HG03039 (cell line): Measurements from ENCODE around the gene COL23A1.
"Not testable (repeated sequence)": the region's sequence is repeated elsewhere in the genome, so short reads cannot be mapped to it uniquely, and the experiment has no call there.

Experiments used
- ATAC-seq: cut with Tn5 transposase; IDR thresholded peaks from one replicate; pipeline ENCODE4 v1.9.1; 2021; ENCODE audit warnings: mild to moderate bottlenecking, moderate library complexity; ENCODE audit not compliant: unreplicated experiment

The COL23A1 gene

DNA sequence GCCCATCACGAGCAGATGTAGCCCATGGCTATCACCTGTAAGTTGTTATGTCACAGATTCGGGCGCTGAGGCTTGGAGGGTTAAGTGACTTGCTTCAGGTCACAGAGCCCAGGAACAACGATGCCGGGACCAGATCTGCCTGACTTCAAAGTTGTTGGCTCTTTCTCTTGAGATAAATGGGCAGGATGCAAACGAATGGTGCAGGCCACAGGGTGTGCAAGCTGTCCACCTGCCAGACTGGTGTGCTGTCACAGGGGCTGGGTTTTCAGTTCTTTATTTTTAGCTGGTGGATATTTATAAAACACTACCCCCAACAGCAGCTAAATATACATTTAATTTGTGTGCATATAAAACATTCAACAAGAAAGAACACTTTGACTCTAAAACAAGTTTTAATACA lies 339.9 kb downstream of the COL23A1 start:
- no peak for ATAC-seq

GRCh38 chr5:178249191-178249989 lies 340.8 kb downstream of the COL23A1 start:
- ATAC-seq = no peak

- ATAC-seq = no peak
Measured at GRCh38 chr5:178248750-178249149, 341.4 kb downstream of the COL23A1 start.

- ATAC-seq = no peak
Measured at GRCh38 chr5:178247481-178248456, 342.4 kb downstream of the COL23A1 start.

- no peak for ATAC-seq
Measured at GRCh38 chr5:178246624-178247279, 343.4 kb downstream of the COL23A1 start.

DNA sequence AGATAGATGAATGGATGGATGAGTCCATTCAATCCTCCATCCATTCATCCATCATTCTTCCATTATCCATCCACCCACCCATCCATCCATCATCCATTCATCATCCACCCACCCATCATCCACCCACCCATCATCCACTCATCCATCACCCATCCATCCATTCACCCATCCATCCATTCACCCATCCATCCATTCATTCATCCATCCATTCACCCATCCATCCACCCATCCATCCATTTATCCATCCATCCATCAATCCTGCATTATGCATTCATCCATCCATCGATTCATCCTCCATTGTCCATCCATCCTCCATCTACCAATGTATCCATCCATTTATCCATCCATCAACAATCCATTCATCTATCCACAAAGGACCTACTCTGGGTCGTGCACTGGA lies 344.8 kb downstream of the COL23A1 start:
- no peak for ATAC-seq

DNA sequence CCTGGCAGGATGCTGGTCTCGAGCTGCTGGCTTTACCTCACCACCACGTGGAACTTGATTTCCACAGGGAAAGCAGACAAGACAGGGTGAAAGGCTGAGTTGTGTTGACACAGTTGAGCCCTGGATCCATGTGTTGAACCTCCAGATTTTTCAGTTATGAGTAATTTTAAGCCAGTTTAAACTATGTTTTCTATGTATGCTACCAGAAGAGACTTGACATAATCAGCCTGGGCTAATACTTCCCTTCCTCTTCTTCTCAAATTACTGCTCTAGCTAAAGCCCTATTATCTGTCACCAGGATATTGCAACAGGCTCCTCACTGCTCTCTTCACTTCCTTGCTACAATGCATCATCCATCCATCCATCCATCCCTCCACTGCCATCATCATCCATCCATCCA lies 345.6 kb downstream of the COL23A1 start:
- no peak for ATAC-seq

DNA sequence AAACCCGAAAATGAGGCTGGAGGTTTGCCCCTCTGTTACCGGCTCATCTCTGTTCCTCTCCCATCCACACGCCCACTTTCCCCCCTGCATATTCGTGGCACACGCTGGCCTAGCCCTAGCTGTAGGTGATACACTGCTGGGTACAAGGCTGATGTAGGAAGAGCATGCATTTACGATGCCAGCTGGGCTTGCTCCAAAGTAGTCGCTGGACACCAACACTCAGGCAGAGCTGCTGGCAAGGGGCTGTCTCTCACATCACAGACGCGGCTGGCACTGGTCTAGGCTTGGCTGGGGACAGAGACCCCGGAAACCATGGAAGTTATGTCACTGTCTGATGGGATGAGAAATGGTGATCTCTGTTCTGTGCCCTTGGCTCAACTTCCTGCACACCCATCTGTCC lies 347.8 kb downstream of the COL23A1 start:
- ATAC-seq = no peak

DNA sequence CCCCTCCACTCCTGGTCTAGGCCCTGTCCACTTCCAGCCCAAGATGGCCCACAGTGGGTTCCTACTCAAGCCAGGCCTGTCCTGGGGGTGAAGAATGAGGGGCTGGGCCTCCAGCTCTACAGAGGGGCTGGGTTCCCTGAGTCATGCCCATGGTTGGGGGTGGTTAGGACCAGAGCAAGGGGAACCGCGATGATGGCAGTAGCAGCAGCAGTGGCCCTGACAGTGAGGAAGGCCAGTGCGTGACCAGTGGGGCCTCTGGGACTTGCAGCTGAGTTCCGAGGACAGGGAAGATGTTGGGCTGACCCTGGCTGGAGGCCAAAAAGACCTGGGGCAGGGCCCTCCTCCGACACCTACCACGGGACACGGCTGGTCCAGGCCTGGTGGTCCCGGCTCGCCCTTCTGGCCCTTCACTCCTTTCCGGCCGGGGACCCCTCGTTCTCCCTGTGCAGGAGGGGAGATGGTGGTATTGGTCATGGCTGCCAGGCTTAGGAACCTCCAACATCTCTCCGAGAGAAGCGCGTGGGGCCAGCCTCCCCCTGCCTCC lies 348.4 kb downstream of the COL23A1 start:
- no peak for ATAC-seq

GRCh38 chr5:178241231-178241663 lies 348.9 kb downstream of the COL23A1 start:
- ATAC-seq = no peak

DNA sequence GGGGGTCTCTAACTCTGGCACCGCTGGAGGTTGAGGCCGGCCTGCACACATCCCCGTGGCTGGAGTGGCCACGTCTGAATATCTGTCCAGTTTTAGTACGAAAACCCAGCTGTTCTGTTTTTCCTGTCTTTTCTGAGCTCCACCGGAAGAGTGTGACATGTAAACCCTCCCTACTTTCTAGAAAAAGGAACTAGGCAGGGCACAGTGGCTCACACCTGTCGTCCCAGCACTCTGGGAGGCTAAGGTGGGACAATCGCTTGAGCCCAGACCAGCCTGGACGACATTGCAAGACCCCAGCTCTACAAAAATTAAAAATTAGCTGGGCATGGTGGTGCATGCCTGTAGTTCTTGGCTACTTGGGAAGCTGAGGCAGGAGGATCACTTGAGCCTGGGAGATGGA lies 349.4 kb downstream of the COL23A1 start:
- no peak for ATAC-seq

DNA sequence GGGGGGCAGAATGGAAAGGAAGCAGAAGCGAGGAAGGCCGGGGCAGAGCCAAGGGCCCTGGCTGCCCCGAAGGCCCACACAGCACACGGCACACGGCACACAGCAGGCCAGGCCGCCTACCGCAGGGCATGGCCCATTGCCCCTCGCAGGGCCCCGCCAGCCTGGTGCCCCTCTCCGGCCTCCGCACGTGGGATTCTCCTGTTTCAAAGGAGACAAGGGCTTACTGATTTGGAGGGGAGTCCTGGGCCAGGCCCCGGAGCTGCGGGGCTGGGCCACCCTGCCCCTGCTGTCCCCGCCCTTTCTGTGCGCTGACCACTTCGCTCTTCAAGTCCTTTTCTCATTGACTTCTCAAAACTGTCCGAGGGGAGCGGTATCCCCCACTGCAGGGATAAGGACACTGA lies 349.9 kb downstream of the COL23A1 start:
- no peak for ATAC-seq

DNA sequence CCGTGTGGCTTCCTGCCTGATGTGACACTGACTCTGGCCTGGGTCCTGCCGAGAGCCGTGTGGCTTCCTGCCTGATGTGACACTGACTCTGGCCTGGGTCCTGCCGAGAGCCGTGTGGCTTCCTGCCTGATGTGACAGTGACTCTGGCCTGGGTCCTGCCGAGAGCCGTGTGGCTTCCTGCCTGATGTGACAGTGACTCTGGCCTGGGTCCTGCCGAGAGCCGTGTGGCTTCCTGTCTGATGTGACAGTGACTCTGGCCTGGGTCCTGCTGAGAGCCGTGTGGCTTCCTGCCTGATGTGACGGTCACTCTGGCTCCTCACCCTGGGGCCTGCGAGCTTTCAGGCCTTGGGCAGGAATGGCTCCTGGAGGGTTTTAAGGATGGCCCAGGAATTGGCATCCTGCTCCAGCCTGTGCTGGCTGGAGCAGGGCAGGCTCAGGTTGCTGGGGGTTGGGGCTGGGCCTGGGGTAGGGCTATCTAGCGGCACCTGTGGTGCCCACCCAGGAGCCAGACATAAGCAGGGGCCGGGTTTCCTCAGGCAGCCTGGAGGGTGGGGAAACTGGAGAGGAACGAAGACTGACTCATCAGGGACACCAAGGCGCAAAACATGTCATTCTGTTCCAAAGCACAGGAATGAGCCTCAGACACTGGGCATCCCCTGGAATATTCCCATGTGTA lies 350.4 kb downstream of the COL23A1 start:
- not testable (repeated sequence) for ATAC-seq

- ATAC-seq = no peak
Measured at GRCh38 chr5:178238711-178239592, 351.2 kb downstream of the COL23A1 start.

GRCh38 chr5:178238313-178238635 lies 351.9 kb downstream of the COL23A1 start:
- ATAC-seq = no peak

DNA sequence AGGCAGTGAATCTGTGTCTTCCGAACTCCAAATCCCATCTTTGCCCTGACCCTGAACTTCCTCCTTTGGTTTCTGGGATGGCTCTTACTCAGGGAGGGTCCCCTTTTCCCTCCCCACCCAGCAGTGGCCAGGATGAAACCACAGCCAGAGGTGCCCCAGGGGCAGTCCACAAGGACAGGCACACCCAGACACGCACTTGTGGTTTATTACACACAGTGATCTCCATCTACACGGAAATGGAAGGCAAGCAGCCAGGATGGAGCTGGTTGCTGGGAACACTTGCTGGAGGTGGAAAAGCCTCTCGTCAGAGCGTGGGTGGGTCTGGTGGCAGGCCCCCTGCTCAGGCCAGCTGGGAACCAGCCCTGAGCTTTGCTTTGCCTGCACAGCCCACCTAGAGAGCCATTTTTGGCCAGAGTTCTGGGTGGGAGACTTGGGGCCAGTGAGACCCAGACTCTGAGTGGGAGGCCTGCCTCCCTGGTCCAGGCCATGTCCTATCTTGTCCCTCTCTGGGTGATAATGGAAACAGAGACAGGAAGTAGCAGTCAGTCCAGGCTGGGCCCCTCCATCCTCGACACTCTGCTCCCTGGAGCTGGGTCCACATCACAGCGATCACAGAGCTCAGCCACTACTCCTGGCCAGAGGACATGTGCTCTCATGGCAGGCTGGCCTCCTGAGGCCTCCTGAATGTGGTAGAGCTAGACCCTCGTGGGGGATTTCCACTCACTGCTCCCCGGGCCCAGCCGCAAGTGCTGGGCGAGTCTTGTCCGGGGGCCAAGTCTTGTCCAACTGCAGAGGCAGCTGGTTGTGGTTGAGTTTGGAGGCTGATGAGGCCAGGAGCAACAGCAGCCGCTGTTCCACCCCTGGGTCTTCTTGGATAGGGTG lies 352.5 kb downstream of the COL23A1 start:
- ATAC-seq = no peak

GRCh38 chr5:178236679-178237078 lies 353.5 kb downstream of the COL23A1 start:
- ATAC-seq = no peak

- ATAC-seq = no peak
Measured at GRCh38 chr5:178236126-178236525, 354.1 kb downstream of the COL23A1 start.

DNA sequence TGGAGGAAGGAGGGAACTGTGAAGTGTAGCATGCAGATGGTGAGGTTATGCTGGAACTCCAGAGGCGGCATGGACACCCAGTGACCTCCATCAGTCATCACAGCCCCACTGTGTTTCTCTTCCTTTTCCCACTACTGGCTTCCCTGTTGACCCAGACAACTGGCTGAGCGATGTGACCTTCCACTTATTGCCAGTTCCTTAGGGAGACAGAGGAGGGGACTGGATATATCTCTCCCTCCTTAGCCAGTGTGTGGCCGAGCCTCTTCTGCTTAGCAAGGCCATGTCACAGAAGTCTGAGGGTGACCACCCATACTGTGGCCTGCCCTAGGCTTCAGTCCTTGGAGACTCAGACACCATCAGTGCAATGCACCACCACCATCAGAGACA lies 354.6 kb downstream of the COL23A1 start:
- ATAC-seq = no peak
